Measurements from ENCODE around the gene NRBP1. TPM values are rescaled to one million over a fixed set of nuclear protein-coding genes. Genes with fewer than 3 reads are reported as not detected.
A peak's percentile ranks its signal among the peaks of the same experiment; 100 is the strongest.

NRBP1 gene
- 136 and 173 TPM in 2 replicates for total RNA-seq (2011; cell fraction: chromatin; rRNA removed; ENCODE audit: low replicate concordance)
- 69.6 and 80.4 TPM in 2 replicates for total RNA-seq (2011; cell fraction: nucleolus; rRNA removed)
- 93.0 and 142 TPM in 2 replicates for total RNA-seq (2011; cell fraction: nucleoplasm; rRNA removed)
- 22.2 and 28.0 TPM in 2 replicates for total RNA-seq (2014; rRNA removed)
- 30.7 and 31.8 TPM in 2 replicates for total RNA-seq (2014; rRNA removed; fragmentation: Illumina TruSeq; extraction: Trizol)
- total RNA-seq (2015; rRNA removed; fragmentation: Illumina TruSeq; extraction: Trizol): 40.3 and 41.9 TPM in 2 replicates
- 36.9 and 41.3 TPM in 2 replicates for total RNA-seq (2021)
- polyA plus RNA-seq (2011; rRNA removed): 72.3 and 84.5 TPM in 2 replicates
- polyA plus RNA-seq (2011; cell fraction: cytosol; rRNA removed): 60.8 and 72.5 TPM in 2 replicates
- polyA plus RNA-seq (2011; cell fraction: nucleus; rRNA removed): 90.2 and 94.5 TPM in 2 replicates
- 36.8 and 39.6 TPM in 2 replicates for polyA plus RNA-seq (2012)
- 50.0 and 50.7 TPM in 2 replicates for polyA plus RNA-seq (2014; fragmentation: Illumina TruSeq; extraction: Trizol)
- 1 to 10 TPM; 2.9 to 7.8 TPM for polyA plus RNA-seq (2014; fragmentation: Nextera tagmentation; extraction: Ambion mirVana)
- polyA plus RNA-seq (2014; rRNA removed): 41.4 and 46.2 TPM in 2 replicates
- polyA minus RNA-seq (2011; rRNA and poly(A)+ RNA removed): 69.7 and 85.6 TPM in 2 replicates
- 34.2 and 45.7 TPM in 2 replicates for polyA minus RNA-seq (2011; cell fraction: cytosol; rRNA and poly(A)+ RNA removed)
- polyA minus RNA-seq (2011; cell fraction: nucleus; rRNA and poly(A)+ RNA removed): 35.4 and 59.3 TPM in 2 replicates
- percentile 76 among the genes with signal in this experiment for Bru-seq, nascent RNA
- percentile 81 among the genes with signal in this experiment for BruChase-seq, experiment 1, labeled RNA remaining after a 2-hour chase
- BruChase-seq, experiment 2, labeled RNA remaining after a 6-hour chase: percentile 87 among the genes with signal in this experiment
- long read RNA-seq, experiment 1, partial matches to known transcripts: 123 of 135 reads
- long read RNA-seq, experiment 1, other reads (novel, unspliced or antisense): 8 of 135 reads
- long read RNA-seq, experiment 2, partial matches to known transcripts: 36 of 49 reads
- long read RNA-seq, experiment 2, other reads (novel, unspliced or antisense): 11 of 49 reads
- long read RNA-seq, experiment 3, transcript NRBP1-203 (18 exons, 2,163 nt): major isoform, 5 of 63 reads
- long read RNA-seq, experiment 3, partial matches to known transcripts: 53 of 63 reads
- long read RNA-seq, experiment 3, other reads (novel, unspliced or antisense): 5 of 63 reads

DNA sequence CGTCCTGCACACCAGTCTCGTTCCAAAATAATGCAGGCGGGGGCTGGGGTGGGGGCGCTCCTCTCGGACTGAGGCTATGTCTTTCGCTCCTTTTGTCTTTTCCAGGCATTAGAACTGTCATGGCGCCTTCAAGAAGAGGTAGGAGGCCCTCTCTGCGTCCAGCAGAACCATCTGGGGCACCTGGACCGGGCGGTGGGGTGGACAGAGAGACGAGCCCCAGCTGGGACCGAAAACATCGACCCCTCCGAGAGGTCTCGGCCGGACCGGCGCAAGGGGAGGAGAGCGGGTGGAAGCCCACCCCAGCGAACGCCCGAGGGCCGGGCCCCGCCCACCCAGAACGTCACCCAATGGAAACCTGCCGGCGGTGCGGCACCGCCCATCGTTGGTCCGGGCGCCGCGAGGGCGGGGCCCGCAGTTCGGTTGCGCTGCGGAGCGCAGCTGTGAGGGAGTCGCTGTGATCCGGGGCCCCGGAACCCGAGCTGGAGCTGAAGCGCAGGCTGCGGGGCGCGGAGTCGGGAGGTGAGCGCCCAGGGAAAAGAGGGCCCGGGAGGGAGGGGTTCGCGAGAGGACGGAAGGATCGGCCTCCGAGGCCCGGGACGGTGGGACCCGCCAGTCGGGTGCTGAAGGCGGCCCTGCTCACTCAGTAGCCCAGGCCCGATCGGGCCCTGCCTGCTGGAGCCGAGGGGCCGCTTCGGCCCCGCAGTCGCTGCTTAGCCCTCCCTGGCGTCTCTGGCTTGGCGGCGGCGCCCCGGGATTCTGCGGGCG lies at the start of gene NRBP1:
Gene NRBP1 (plus strand): TSS at position 419 of the 765 bp plus-strand sequence. CDS start 4,643 bp downstream, outside the sequence.
- H3K4me3 ChIP-seq: peak within 1 kb of the TSS; percentile 96
- in situ Hi-C loops (cut with MboI): no loop called here
- POLR2A ChIA-PET: interaction anchor here (0.6 to 5.5 kb wide), 13 partner anchors 11 to 635 kb away, joined by 3 to 58 read pairs (median 3); partner anchors contain the start of genes EIF2B4 and PPM1G
- intact Hi-C loops (cut with micrococcal nuclease): loop anchor here (5.0 kb wide), 2 partner anchors 59 to 154 kb away; partner anchors contain the start of genes IFT172 and ZNF512
- H3K79me2 ChIP-seq (ENCODE audit: control insufficient read depth, insufficient read depth, low read length): peaks cover 40% of the 10 kb centered on the region
- no peaks in the 10 kb centered on the region for H4K20me1 ChIP-seq (replicated peaks; ENCODE audit: control insufficient read depth, insufficient read depth, low read length)
- peak within 1 kb of the TSS; percentile 91 for H3K27ac ChIP-seq (ENCODE audit: extremely low read depth, low read depth, low read length)
- peak within 1 kb of the TSS; percentile 97 for H2AFZ ChIP-seq (ENCODE audit: low read depth, low read length)
- FAIRE-seq (peak; percentile 86), DNase-seq (ENCODE audit: extremely low read depth in 1 of 4, low spot score in 3 of 4) (peak; percentile 93 to 98 (median 95)), ATAC-seq (peak; percentile 94)
- no peaks in the 10 kb centered on the region for H3K9me3 ChIP-seq (replicated peaks; ENCODE audit: control insufficient read depth, insufficient read depth, low read depth, low read length)
- peaks cover 17% of the 10 kb centered on the region for H3K36me3 ChIP-seq (ENCODE audit: control insufficient read depth, insufficient read depth, low read length)
- CTCF ChIA-PET (ENCODE audit: low intra/inter-chr PET ratio): interaction anchor here (0.6 to 1.1 kb wide), 3 partner anchors 20 to 25 kb away, joined by 3 to 4 read pairs (median 3); no protein-coding TSS in a partner anchor
- peaks cover 18% of the 10 kb centered on the region in 2 experiments; a peak in 4 of 5 replicates for H3K4me1 ChIP-seq (replicated peaks in 1 of 2; ENCODE audit: control insufficient read depth in 2 of 2, insufficient read depth in 2 of 2, low read length in 2 of 2)
- no TSS peak for BruUV-seq (replicated peaks)
- WGBS (ENCODE audit: insufficient coverage, low coverage, missing lambda C conversion rate): under 1% methylated on average over 32 of the region's 75 CpGs
- H3K4me2 ChIP-seq (ENCODE audit: insufficient read depth, low read length): peak within 1 kb of the TSS; percentile 76
- no peaks in the 10 kb centered on the region for H3K9me1 ChIP-seq (ENCODE audit: control insufficient read depth, insufficient read depth, low read length)
- no peaks in the 10 kb centered on the region for H3K27me3 ChIP-seq (ENCODE audit: control insufficient read depth in 2 of 2, insufficient read depth in 2 of 2, low read length in 2 of 2)
- H3K9ac ChIP-seq (ENCODE audit: insufficient read depth in 1 of 2, low read depth in 2 of 2, low read length in 2 of 2): peak within 1 kb of the TSS; percentile 90 to 97
- TF ChIP-seq LEF1 (IDR thresholded peaks at IDR 0.05) (no peak), PHTF2 (CRISPR knock-in tag; IDR thresholded peaks at IDR 0.05) (no peak), DDX20 (tag; IDR thresholded peaks at IDR 0.05; ENCODE audit: low read depth) (no peak)
- TF ChIP-seq, protein P1, sequence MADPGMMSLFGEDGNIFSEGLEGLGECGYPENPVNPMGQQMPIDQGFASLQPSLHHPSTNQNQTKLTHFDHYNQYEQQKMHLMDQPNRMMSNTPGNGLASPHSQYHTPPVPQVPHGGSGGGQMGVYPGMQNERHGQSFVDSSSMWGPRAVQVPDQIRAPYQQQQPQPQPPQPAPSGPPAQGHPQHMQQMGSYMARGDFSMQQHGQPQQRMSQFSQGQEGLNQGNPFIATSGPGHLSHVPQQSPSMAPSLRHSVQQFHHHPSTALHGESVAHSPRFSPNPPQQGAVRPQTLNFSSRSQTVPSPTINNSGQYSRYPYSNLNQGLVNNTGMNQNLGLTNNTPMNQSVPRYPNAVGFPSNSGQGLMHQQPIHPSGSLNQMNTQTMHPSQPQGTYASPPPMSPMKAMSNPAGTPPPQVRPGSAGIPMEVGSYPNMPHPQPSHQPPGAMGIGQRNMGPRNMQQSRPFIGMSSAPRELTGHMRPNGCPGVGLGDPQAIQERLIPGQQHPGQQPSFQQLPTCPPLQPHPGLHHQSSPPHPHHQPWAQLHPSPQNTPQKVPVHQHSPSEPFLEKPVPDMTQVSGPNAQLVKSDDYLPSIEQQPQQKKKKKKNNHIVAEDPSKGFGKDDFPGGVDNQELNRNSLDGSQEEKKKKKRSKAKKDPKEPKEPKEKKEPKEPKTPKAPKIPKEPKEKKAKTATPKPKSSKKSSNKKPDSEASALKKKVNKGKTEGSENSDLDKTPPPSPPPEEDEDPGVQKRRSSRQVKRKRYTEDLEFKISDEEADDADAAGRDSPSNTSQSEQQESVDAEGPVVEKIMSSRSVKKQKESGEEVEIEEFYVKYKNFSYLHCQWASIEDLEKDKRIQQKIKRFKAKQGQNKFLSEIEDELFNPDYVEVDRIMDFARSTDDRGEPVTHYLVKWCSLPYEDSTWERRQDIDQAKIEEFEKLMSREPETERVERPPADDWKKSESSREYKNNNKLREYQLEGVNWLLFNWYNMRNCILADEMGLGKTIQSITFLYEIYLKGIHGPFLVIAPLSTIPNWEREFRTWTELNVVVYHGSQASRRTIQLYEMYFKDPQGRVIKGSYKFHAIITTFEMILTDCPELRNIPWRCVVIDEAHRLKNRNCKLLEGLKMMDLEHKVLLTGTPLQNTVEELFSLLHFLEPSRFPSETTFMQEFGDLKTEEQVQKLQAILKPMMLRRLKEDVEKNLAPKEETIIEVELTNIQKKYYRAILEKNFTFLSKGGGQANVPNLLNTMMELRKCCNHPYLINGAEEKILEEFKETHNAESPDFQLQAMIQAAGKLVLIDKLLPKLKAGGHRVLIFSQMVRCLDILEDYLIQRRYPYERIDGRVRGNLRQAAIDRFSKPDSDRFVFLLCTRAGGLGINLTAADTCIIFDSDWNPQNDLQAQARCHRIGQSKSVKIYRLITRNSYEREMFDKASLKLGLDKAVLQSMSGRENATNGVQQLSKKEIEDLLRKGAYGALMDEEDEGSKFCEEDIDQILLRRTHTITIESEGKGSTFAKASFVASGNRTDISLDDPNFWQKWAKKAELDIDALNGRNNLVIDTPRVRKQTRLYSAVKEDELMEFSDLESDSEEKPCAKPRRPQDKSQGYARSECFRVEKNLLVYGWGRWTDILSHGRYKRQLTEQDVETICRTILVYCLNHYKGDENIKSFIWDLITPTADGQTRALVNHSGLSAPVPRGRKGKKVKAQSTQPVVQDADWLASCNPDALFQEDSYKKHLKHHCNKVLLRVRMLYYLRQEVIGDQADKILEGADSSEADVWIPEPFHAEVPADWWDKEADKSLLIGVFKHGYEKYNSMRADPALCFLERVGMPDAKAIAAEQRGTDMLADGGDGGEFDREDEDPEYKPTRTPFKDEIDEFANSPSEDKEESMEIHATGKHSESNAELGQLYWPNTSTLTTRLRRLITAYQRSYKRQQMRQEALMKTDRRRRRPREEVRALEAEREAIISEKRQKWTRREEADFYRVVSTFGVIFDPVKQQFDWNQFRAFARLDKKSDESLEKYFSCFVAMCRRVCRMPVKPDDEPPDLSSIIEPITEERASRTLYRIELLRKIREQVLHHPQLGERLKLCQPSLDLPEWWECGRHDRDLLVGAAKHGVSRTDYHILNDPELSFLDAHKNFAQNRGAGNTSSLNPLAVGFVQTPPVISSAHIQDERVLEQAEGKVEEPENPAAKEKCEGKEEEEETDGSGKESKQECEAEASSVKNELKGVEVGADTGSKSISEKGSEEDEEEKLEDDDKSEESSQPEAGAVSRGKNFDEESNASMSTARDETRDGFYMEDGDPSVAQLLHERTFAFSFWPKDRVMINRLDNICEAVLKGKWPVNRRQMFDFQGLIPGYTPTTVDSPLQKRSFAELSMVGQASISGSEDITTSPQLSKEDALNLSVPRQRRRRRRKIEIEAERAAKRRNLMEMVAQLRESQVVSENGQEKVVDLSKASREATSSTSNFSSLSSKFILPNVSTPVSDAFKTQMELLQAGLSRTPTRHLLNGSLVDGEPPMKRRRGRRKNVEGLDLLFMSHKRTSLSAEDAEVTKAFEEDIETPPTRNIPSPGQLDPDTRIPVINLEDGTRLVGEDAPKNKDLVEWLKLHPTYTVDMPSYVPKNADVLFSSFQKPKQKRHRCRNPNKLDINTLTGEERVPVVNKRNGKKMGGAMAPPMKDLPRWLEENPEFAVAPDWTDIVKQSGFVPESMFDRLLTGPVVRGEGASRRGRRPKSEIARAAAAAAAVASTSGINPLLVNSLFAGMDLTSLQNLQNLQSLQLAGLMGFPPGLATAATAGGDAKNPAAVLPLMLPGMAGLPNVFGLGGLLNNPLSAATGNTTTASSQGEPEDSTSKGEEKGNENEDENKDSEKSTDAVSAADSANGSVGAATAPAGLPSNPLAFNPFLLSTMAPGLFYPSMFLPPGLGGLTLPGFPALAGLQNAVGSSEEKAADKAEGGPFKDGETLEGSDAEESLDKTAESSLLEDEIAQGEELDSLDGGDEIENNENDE (IDR thresholded peaks at IDR 0.05; ENCODE audit: low read depth, low read length): no peak

Measured in K562 (cell line).